Transverse colon (tissue), 4 donors: ENCODE results near the gene SLC25A48. TPM values are rescaled to one million over a fixed set of nuclear protein-coding genes. Genes with fewer than 3 reads are reported as not detected.
A peak's percentile ranks its signal among the peaks of the same experiment; 100 is the strongest.

Experiments used
- DNase-seq: peaks from one replicate; pipeline ENCODE4 v3.0.0-alpha.2; 2019
- H3K27ac ChIP-seq, 4 donors: fragments of 200-600 bp; sonication (generic); 2 replicates each; pipeline ENCODE4 v1.5.1; 2016 to 2018; ENCODE audit warnings: inconsistent platforms in 4 of 4
- H3K27me3 ChIP-seq: fragments of 200-600 bp; sonication (generic); 2 replicates; pipeline ENCODE4 v1.5.1; 2017; ENCODE audit warnings: inconsistent platforms
- H3K36me3 ChIP-seq, 4 donors: fragments of 200-600 bp; sonication (generic); 2 replicates each; pipeline ENCODE4 v1.5.1; 2017 to 2019; ENCODE audit warnings: inconsistent platforms in 4 of 4
- H3K4me1 ChIP-seq, 4 donors: fragments of 200-600 bp; sonication (generic); 2 replicates each; pipeline ENCODE4 v1.5.1; 2017 to 2020; ENCODE audit warnings: inconsistent platforms in 4 of 4
- H3K4me3 ChIP-seq, 4 donors: fragments of 200-600 bp; sonication (generic); 1 replicate in 1 of 4; 2 replicates in 3 of 4; pipeline versions ENCODE4 v1.5.1 to v1.6.1; 2017 to 2019; ENCODE audit warnings: inconsistent platforms in 4 of 4
- H3K9me3 ChIP-seq, 2 donors: fragments of 200-600 bp; sonication (generic); 2 replicates each; pipeline ENCODE4 v1.5.1; 2017 to 2019; ENCODE audit warnings: inconsistent platforms in 2 of 2
- EP300 ChIP-seq: sonication (generic); formaldehyde crosslinking; IDR thresholded peaks from one replicate; pipeline ENCODE4 v1.6.1; 2017; ENCODE audit warnings: antibody characterized with exemption, low read depth
- POLR2A ChIP-seq: fragments of 450-650 bp; IDR thresholded peaks from one replicate; pipeline ENCODE4 v1.6.1; 2016; ENCODE audit warnings: antibody characterized with exemption, mild to moderate bottlenecking, moderate library complexity
- POLR2AphosphoS5 ChIP-seq, 3 donors: sonication (generic); formaldehyde crosslinking; IDR thresholded peaks; one replicate each; pipeline ENCODE4 v1.6.1; 2016; ENCODE audit warnings: antibody characterized with exemption in 3 of 3
- WGBS, 2 donors: methylation state at CpG; one replicate each; pipeline ENCODE4 v1.1.5; 2018; ENCODE audit warnings: low coverage in 1 of 2; 5-methylcytosine and 5-hydroxymethylcytosine counted together
- in situ Hi-C, 4 donors: fragments of 200-750 bp; cut with MboI; loops; one replicate each; pipeline versions ENCODE4 v1.15.0 to v1.15.1; 2017; ENCODE audit warnings: low sequenced_read_pairs in 3 of 4, low pct_ligation_motif_present in 1 of 4, low pct_unique_long_range_greater_than_20kb in 1 of 4
- intact Hi-C: fragments of 100-400 bp; cut with DNase I; formaldehyde crosslinking; loops from one replicate; pipeline ENCODE4 v1.15.1; 2023; ENCODE audit warnings: low total_unique reads
- total RNA-seq, 4 donors: library from RNA; depleted of rRNA; stranded (reverse); fragments of >200 nt; gene quantifications; one replicate each; pipeline ENCODE4 v1.1.0, GENCODE V29; 2016
- TF ChIP-seq, protein P1 (sequence below), 5 experiments: fragments of 200-600 bp in 3 of 5; fragments of 450-650 bp in 2 of 5; sonication (generic) in 3 of 5; IDR thresholded peaks; 1 replicate in 2 of 5; 2 replicates in 3 of 5; pipeline ENCODE4 v1.5.1; 2016 to 2017; ENCODE audit warnings: antibody characterized with exemption in 5 of 5, inconsistent platforms in 3 of 5, mild to moderate bottlenecking in 2 of 5, moderate library complexity in 1 of 5

Gene SLC25A48
- total RNA-seq, 4 donors from 2014 or later: 0.48 to 2.6 (median 1.8) TPM; not detected in 1

DNA sequence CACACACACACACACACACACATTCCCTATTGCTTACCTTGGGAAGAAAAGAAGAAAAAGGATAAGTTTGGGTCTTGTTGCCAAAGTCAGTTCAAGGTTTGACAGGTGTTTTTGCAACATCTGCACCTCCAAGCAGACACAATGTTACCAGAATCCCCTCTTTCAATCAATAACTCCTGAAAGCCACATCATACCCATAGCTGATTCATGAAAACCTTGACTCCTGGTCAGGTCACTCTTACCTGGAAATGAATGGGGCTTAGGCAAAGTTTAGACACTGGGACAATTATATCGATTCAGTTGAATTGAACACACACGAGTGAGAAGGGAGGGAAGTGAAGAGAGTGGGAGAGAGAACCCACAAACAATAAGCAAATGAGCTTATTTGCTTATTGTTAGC is 34.2 kb downstream of the SLC25A48 start:
- TF ChIP-seq EP300: no peak
- no peak for TF ChIP-seq POLR2AphosphoS5 (IDR thresholded peaks at IDR 0.05)
- no peak for TF ChIP-seq POLR2A
- TF ChIP-seq, protein P1, sequence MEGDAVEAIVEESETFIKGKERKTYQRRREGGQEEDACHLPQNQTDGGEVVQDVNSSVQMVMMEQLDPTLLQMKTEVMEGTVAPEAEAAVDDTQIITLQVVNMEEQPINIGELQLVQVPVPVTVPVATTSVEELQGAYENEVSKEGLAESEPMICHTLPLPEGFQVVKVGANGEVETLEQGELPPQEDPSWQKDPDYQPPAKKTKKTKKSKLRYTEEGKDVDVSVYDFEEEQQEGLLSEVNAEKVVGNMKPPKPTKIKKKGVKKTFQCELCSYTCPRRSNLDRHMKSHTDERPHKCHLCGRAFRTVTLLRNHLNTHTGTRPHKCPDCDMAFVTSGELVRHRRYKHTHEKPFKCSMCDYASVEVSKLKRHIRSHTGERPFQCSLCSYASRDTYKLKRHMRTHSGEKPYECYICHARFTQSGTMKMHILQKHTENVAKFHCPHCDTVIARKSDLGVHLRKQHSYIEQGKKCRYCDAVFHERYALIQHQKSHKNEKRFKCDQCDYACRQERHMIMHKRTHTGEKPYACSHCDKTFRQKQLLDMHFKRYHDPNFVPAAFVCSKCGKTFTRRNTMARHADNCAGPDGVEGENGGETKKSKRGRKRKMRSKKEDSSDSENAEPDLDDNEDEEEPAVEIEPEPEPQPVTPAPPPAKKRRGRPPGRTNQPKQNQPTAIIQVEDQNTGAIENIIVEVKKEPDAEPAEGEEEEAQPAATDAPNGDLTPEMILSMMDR (IDR thresholded peaks at IDR 0.05): no peak
- 25 to 34% methylated on average over 2 of the region's 2 CpGs for WGBS, 2 donors
- Histone ChIP-seq H3K9me3 (no peaks in the 10 kb centered on the region), H3K36me3 (no peaks in the 10 kb centered on the region), H3K27me3 (no peaks in the 10 kb centered on the region), H3K27ac (peak overlapping the region; percentile 42 to 74 (median 60)), H3K4me1 (peaks cover 0 to 29% (median 12%) of the 10 kb centered on the region in 4 donors), H3K4me3 (no peak overlapping the region)
- in situ Hi-C loops (no loop called here), intact Hi-C loops (no loop called here)
- no peak for DNase-seq

DNA sequence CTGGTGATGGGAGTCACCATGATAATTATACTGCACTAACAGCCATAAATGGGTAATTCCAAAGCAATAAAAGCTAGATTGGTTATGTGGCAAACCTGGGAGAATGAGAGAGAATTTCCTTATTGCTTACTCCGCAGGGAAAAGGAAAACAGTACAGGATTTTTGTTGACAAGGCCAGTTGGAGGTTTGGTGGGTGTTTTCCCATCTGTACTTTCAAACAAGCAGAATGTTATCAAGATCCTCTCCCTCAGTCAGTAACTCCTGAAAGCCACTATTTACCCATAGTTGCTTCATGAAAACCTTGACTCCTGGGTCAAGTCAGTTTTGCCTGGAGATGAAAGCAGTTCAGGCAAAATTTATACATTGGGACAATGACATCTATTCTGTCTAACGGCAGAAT is 34.8 kb downstream of the SLC25A48 start:
- intact Hi-C loops (no loop called here), in situ Hi-C loops (no loop called here)
- Histone ChIP-seq H3K27me3 (no peaks in the 10 kb centered on the region), H3K4me1 (peaks cover 0 to 29% (median 12%) of the 10 kb centered on the region in 4 donors), H3K9me3 (no peaks in the 10 kb centered on the region), H3K36me3 (no peaks in the 10 kb centered on the region), H3K27ac (peak overlapping the region; percentile 64 to 74 (median 70)), H3K4me3 (no peak overlapping the region)
- TF ChIP-seq EP300 (no peak), POLR2AphosphoS5 (IDR thresholded peaks at IDR 0.05) (peak in 2 of 3 donors; percentile 12 to 52)
- no peak for DNase-seq
- 58% methylated on average over 2 of the region's 2 CpGs; no CpG with 5 or more reads in 1 of the 2 donors for WGBS, 2 donors

GRCh38 chr5:135869935-135870334 is 35.5 kb downstream of the SLC25A48 start:
- 41 to 65% methylated on average over 2 to 3 of the region's 3 CpGs for WGBS, 2 donors
- H3K36me3 ChIP-seq: no peaks in the 10 kb centered on the region

GRCh38 chr5:135871268-135871915 is 36.9 kb downstream of the SLC25A48 start:
- in situ Hi-C loops (no loop called here), intact Hi-C loops (no loop called here)
- no peak overlapping the region for H3K27ac ChIP-seq
- no peak overlapping the region for H3K4me3 ChIP-seq
- no peaks in the 10 kb centered on the region for H3K9me3 ChIP-seq
- H3K4me1 ChIP-seq: peaks cover 0 to 29% (median 12%) of the 10 kb centered on the region in 4 donors
- H3K27me3 ChIP-seq: no peaks in the 10 kb centered on the region
- DNase-seq: no peak
- TF ChIP-seq EP300 (no peak), POLR2AphosphoS5 (IDR thresholded peaks at IDR 0.05) (no peak), POLR2A (no peak)
- TF ChIP-seq, protein P1 (IDR thresholded peaks at IDR 0.05): no peak
- 84% methylated on average over 11 of the region's 11 CpGs; no CpG with 5 or more reads in 1 of the 2 donors for WGBS, 2 donors
- H3K36me3 ChIP-seq: no peaks in the 10 kb centered on the region

More at GRCh38 chr5:135869935-135870334, 35.5 kb downstream of the SLC25A48 start:
- Histone ChIP-seq H3K4me1 (peaks cover 0 to 29% (median 12%) of the 10 kb centered on the region in 4 donors), H3K4me3 (no peak overlapping the region), H3K9me3 (no peaks in the 10 kb centered on the region), H3K27ac (peak overlapping the region; percentile 64 to 74 (median 70)), H3K27me3 (no peaks in the 10 kb centered on the region)
- in situ Hi-C loops: no loop called here
- DNase-seq: no peak
- TF ChIP-seq EP300 (no peak), POLR2AphosphoS5 (IDR thresholded peaks at IDR 0.05) (no peak), POLR2A (no peak)
- TF ChIP-seq, protein P1 (IDR thresholded peaks at IDR 0.05): no peak
- intact Hi-C loops: no loop called here
